PC-3 (cell line): Measurements from ENCODE around the gene GOLGA8A. TPM values are rescaled to one million over a fixed set of nuclear protein-coding genes. Genes with fewer than 3 reads are reported as not detected.
"Not testable (repeated sequence)": the region's sequence is repeated elsewhere in the genome, so short reads cannot be mapped to it uniquely, and the experiment has no call there.

ENCODE experiments used
- ATAC-seq: fragments of 200-7000 bp; cut with Tn5 transposase; 2 replicates; pipeline ENCODE4 v1.9.1; 2020; ENCODE audit warnings: mild to moderate bottlenecking, moderate library complexity
- BruUV-seq: library from RNA; stranded (reverse); fragments of 400-500 nt; replicated peaks from 2 replicates; lab custom pipeline; 2021; lab: Mats Ljungman, UMichigan
- CTCF ChIA-PET: fragments of 300-600 bp; sonication (Branson Sonifier 250); formaldehyde crosslinking; loops from one replicate; lab custom pipeline; 2022; ENCODE audit warnings: antibody characterized with exemption; lab: Charles Lee
- POLR2A ChIA-PET: fragments of 300-600 bp; sonication (Branson Sonifier 250); formaldehyde crosslinking; loops from one replicate; lab custom pipeline; 2022; ENCODE audit warnings: antibody characterized with exemption; ENCODE audit not compliant: unreplicated experiment; lab: Charles Lee
- DNase-seq: peaks from one replicate; pipeline ENCODE4 v3.0.0-alpha.2; 2015
- H2AFZ ChIP-seq: fragments of 300-600 bp; sonication (generic); 2 replicates; pipeline ENCODE4 v1.6.0; 2016; ENCODE audit warnings: antibody characterized with exemption, low read length
- H3F3A ChIP-seq: fragments of 300-600 bp; sonication (generic); one replicate; pipeline ENCODE4 v1.6.0; 2017; ENCODE audit warnings: antibody characterized with exemption, low read length, control low read depth, mild to moderate bottlenecking; ENCODE audit not compliant: unreplicated experiment
- H3K27ac ChIP-seq: fragments of 300-600 bp; sonication (generic); 2 replicates; pipeline ENCODE4 v1.5.1; 2016; ENCODE audit warnings: mild to moderate bottlenecking, low read length
- H3K27me3 ChIP-seq: fragments of 300-600 bp; sonication (generic); 2 replicates; pipeline ENCODE4 v1.6.1; 2016; ENCODE audit warnings: low read length, mixed read lengths
- H3K36me3 ChIP-seq: fragments of 300-600 bp; sonication (generic); 2 replicates; pipeline ENCODE4 v1.6.1; 2016; ENCODE audit warnings: low read depth, mixed run types, low read length, mixed read lengths
- H3K4me1 ChIP-seq: fragments of 300-600 bp; sonication (generic); 2 replicates; pipeline ENCODE4 v1.5.1; 2016; ENCODE audit warnings: low read length; ENCODE audit not compliant: insufficient read depth
- H3K4me2 ChIP-seq: fragments of 300-600 bp; sonication (generic); 2 replicates; pipeline ENCODE4 v1.6.0; 2016; ENCODE audit warnings: low read length
- H3K4me3 ChIP-seq: fragments of 300-600 bp; sonication (generic); 2 replicates; pipeline ENCODE4 v1.5.1; 2016; ENCODE audit warnings: mild to moderate bottlenecking, low read length, mixed read lengths
- H3K79me2 ChIP-seq: fragments of 300-600 bp; sonication (generic); 2 replicates; pipeline ENCODE4 v1.6.1; 2017; ENCODE audit warnings: low read length, mixed read lengths
- H3K9ac ChIP-seq: fragments of 300-600 bp; sonication (generic); 2 replicates; pipeline ENCODE4 v1.6.0; 2016; ENCODE audit warnings: mild to moderate bottlenecking, low read length
- H3K9me2 ChIP-seq: fragments of 300-600 bp; sonication (generic); replicated peaks from 2 replicates; pipeline ENCODE4 v1.6.1; 2016; ENCODE audit warnings: mixed run types, low read length, mixed read lengths
- H3K9me3 ChIP-seq: fragments of 300-600 bp; sonication (generic); 2 replicates; pipeline ENCODE4 v1.6.1; 2016; ENCODE audit warnings: low read length, mixed read lengths
- H4K20me1 ChIP-seq: fragments of 300-600 bp; sonication (generic); 2 replicates; pipeline ENCODE4 v1.6.1; 2016; ENCODE audit warnings: low read length, mixed read lengths
- intact Hi-C: fragments of 100-400 bp; cut with micrococcal nuclease; formaldehyde crosslinking; loops from 2 replicates; pipeline ENCODE4 v1.9.0; 2023
- total RNA-seq: library from RNA; depleted of rRNA; stranded (reverse); fragments of >200 nt; gene quantifications from 2 replicates; pipeline ENCODE4 v1.2.3, GENCODE V29; 2014

The GOLGA8A gene
- total RNA-seq, 1 experiment from 2014 or later: 25.3 TPM

DNA sequence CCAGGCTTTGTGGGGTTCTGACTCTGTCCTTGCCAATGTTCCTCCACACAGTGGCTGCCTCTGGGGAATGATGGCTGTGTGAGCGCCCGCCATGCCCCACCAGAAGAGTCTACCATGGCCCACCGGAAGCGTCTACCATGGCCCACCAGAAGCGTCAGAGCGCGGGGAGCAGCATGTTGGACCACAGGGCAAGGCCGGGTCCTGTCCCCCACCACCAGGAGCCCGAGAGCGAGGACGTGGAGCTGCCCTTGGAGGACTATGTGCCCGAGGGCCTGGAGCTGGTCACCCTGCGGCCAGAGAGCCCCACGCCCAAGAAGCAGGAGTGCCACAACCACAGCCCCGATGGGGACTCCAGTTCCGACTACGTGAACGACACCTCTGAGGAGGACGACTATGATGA, 28.1 kb downstream of the GOLGA8A start:
- H3K4me3 ChIP-seq, H3K9ac ChIP-seq, H3K27ac ChIP-seq, DNase-seq, intact Hi-C loops, H3F3A ChIP-seq, H3K4me1 ChIP-seq, H3K79me2 ChIP-seq, H3K9me3 ChIP-seq, H3K4me2 ChIP-seq, ATAC-seq, H3K27me3 ChIP-seq, BruUV-seq, H2AFZ ChIP-seq, CTCF ChIA-PET, H4K20me1 ChIP-seq, H3K9me2 ChIP-seq, H3K36me3 ChIP-seq, POLR2A ChIA-PET: not testable (repeated sequence)

DNA sequence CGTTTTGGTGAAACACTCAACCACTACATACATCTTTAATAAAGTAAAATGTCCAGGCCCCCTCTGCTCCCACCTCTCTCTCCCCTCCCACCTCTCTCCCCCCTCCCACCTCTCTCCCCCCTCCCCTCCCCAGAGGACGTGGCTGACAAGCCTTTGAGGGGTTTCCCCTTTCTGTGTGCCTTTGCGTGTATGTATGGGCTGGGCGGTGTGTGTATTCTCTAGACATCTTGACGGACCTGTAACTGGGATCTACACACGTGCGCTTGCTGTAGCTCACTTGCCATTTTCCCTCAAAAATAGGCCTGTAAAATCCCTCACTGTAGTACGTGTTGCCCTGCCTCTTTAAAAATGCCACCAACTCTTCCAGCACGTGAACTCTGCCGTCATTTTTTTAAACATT, 28.6 kb downstream of the GOLGA8A start:
- H3K9me2 ChIP-seq, ATAC-seq, H3K4me2 ChIP-seq, H3K27me3 ChIP-seq, H3K79me2 ChIP-seq, intact Hi-C loops, H3K36me3 ChIP-seq, DNase-seq, CTCF ChIA-PET, H3K27ac ChIP-seq, BruUV-seq, H3K9ac ChIP-seq, H3F3A ChIP-seq, H3K9me3 ChIP-seq, H3K4me3 ChIP-seq, H4K20me1 ChIP-seq, H3K4me1 ChIP-seq, H2AFZ ChIP-seq, POLR2A ChIA-PET: not testable (repeated sequence)

GRCh38 chr15:34403899-34404298, 33.7 kb downstream of the GOLGA8A start:
- H3K9me2 ChIP-seq, H3K4me3 ChIP-seq, H3K27ac ChIP-seq, H3K36me3 ChIP-seq, H3K4me2 ChIP-seq, H3F3A ChIP-seq, H2AFZ ChIP-seq, BruUV-seq, H4K20me1 ChIP-seq, intact Hi-C loops, H3K9ac ChIP-seq, H3K9me3 ChIP-seq, H3K79me2 ChIP-seq, POLR2A ChIA-PET, H3K4me1 ChIP-seq, DNase-seq, H3K27me3 ChIP-seq, CTCF ChIA-PET: not testable (repeated sequence)
- ATAC-seq: peak; percentile 96

- intact Hi-C loops, H3K4me3 ChIP-seq, H3K27me3 ChIP-seq, H3K4me1 ChIP-seq, H4K20me1 ChIP-seq, H3K27ac ChIP-seq, H3K36me3 ChIP-seq, DNase-seq, H3K79me2 ChIP-seq, ATAC-seq, H3K4me2 ChIP-seq, POLR2A ChIA-PET, H3K9me3 ChIP-seq, H3K9ac ChIP-seq, CTCF ChIA-PET, H3K9me2 ChIP-seq, H3F3A ChIP-seq, H2AFZ ChIP-seq, BruUV-seq: not testable (repeated sequence)
Observed at GRCh38 chr15:34403160-34403598, 34.4 kb downstream of the GOLGA8A start.

GRCh38 chr15:34397637-34398259, 39.9 kb downstream of the GOLGA8A start:
- POLR2A ChIA-PET, H2AFZ ChIP-seq, intact Hi-C loops, H3K4me3 ChIP-seq, H3F3A ChIP-seq, H3K9ac ChIP-seq, H3K4me2 ChIP-seq, CTCF ChIA-PET, H3K9me2 ChIP-seq, DNase-seq, H3K4me1 ChIP-seq, H3K79me2 ChIP-seq, H3K36me3 ChIP-seq, H3K9me3 ChIP-seq, BruUV-seq, H4K20me1 ChIP-seq, H3K27me3 ChIP-seq, H3K27ac ChIP-seq: not testable (repeated sequence)
- peak; percentile 50 for ATAC-seq

GRCh38 chr15:34392981-34393380, 44.6 kb downstream of the GOLGA8A start:
- H2AFZ ChIP-seq, H3K4me3 ChIP-seq, DNase-seq, H3K36me3 ChIP-seq, H3K4me2 ChIP-seq, H3K9me2 ChIP-seq, H4K20me1 ChIP-seq, POLR2A ChIA-PET, BruUV-seq, H3K9ac ChIP-seq, ATAC-seq, H3K79me2 ChIP-seq, H3F3A ChIP-seq, H3K4me1 ChIP-seq, H3K27ac ChIP-seq, intact Hi-C loops, H3K27me3 ChIP-seq, H3K9me3 ChIP-seq, CTCF ChIA-PET: not testable (repeated sequence)

GRCh38 chr15:34389594-34390086, 48.0 kb downstream of the GOLGA8A start:
- POLR2A ChIA-PET, intact Hi-C loops, DNase-seq: not testable (repeated sequence)

More at GRCh38 chr15:34389594-34390086, 48.0 kb downstream of the GOLGA8A start:
- H3K4me1 ChIP-seq, H3K27me3 ChIP-seq, H3K9me3 ChIP-seq, H3K4me2 ChIP-seq, H3K36me3 ChIP-seq, H3K9ac ChIP-seq, CTCF ChIA-PET, BruUV-seq, H3K4me3 ChIP-seq, H3K79me2 ChIP-seq, H3K27ac ChIP-seq, H4K20me1 ChIP-seq, H3F3A ChIP-seq, ATAC-seq, H3K9me2 ChIP-seq, H2AFZ ChIP-seq: not testable (repeated sequence)
